A673 (cell line): Measurements from ENCODE around the gene DNAJC3. TPM values are rescaled to one million over a fixed set of nuclear protein-coding genes. Genes with fewer than 3 reads are reported as not detected.

ENCODE experiments used
- BruUV-seq: library from RNA; stranded (reverse); fragments of 400-500 nt; replicated peaks from 2 replicates; lab custom pipeline; 2021; lab: Mats Ljungman, UMichigan
- CTCF ChIA-PET: fragments of 300-600 bp; sonication (Branson Sonifier 250); formaldehyde crosslinking; loops from one replicate; lab custom pipeline; 2022; ENCODE audit warnings: antibody characterized with exemption; lab: Charles Lee
- POLR2A ChIA-PET: fragments of 300-600 bp; sonication (Branson Sonifier 250); formaldehyde crosslinking; loops from one replicate; lab custom pipeline; 2022; ENCODE audit warnings: antibody characterized with exemption; ENCODE audit not compliant: low non-redundant PET; lab: Charles Lee
- DNase-seq: peaks from one replicate; pipeline ENCODE4 v3.0.0-alpha.2; 2015; ENCODE audit warnings: low spot score
- H3K27ac ChIP-seq: fragments of 200-600 bp; sonication (generic); 2 replicates; pipeline ENCODE4 v1.5.1; 2016; ENCODE audit warnings: mixed run types, low read depth, mild to moderate bottlenecking, mixed read lengths, antibody characterized with exemption, low read length; ENCODE audit not compliant: poor library complexity, severe bottlenecking
- H3K27me3 ChIP-seq: fragments of 200-600 bp; sonication (generic); replicated peaks from 2 replicates; pipeline ENCODE4 v1.6.1; 2017; ENCODE audit warnings: mixed run types, low read depth, mild to moderate bottlenecking, mixed read lengths, antibody characterized with exemption, low read length; ENCODE audit not compliant: insufficient read depth, poor library complexity
- H3K36me3 ChIP-seq: fragments of 200-600 bp; sonication (generic); 2 replicates; pipeline ENCODE4 v1.6.1; 2016; ENCODE audit warnings: mixed run types, mild to moderate bottlenecking, mixed read lengths, antibody characterized with exemption, low read length; ENCODE audit not compliant: insufficient read depth, poor library complexity, severe bottlenecking
- H3K4me1 ChIP-seq: fragments of 200-600 bp; sonication (generic); 2 replicates; pipeline ENCODE4 v1.6.1; 2017; ENCODE audit warnings: mixed run types, mild to moderate bottlenecking, mixed read lengths, antibody characterized with exemption, low read length; ENCODE audit not compliant: insufficient read depth, poor library complexity, severe bottlenecking
- H3K4me3 ChIP-seq: fragments of 200-600 bp; sonication (generic); 2 replicates; pipeline ENCODE4 v1.5.1; 2016; ENCODE audit warnings: low read depth, mixed run types, mild to moderate bottlenecking, mixed read lengths, low read length; ENCODE audit not compliant: poor library complexity, severe bottlenecking
- H3K9me3 ChIP-seq: fragments of 200-600 bp; sonication (generic); 2 replicates; pipeline ENCODE4 v1.6.1; 2016; ENCODE audit warnings: mixed run types, low read depth, mild to moderate bottlenecking, mixed read lengths, antibody characterized with exemption, low read length; ENCODE audit not compliant: poor library complexity, severe bottlenecking
- EZH2 ChIP-seq: fragments of 200-600 bp; sonication (generic); IDR thresholded peaks from 2 replicates; pipeline ENCODE4 v1.6.1; 2017; ENCODE audit warnings: borderline replicate concordance, low read depth, mild to moderate bottlenecking, mixed read lengths, antibody characterized with exemption, low read length; ENCODE audit not compliant: poor library complexity, severe bottlenecking
- intact Hi-C: fragments of 100-400 bp; cut with micrococcal nuclease; formaldehyde crosslinking; loops from one replicate; pipeline ENCODE4 v1.10.0; 2022; ENCODE audit not compliant: unreplicated experiment
- total RNA-seq: library from RNA; stranded (reverse); gene quantifications from 2 replicates; pipeline ENCODE4 v1.2.3, GENCODE V29; 2021
- TF ChIP-seq, protein P1 (sequence below): fragments of 300-800, 200-600 bp; sonication (generic); conservative IDR thresholded peaks from 2 replicates; pipeline ENCODE4 v1.5.1; 2017; ENCODE audit warnings: low read depth, mild to moderate bottlenecking, antibody characterized with exemption, low read length, moderate library complexity, mixed read lengths

Gene DNAJC3
- total RNA-seq, 1 experiment from 2014 or later, result 21.5 TPM

DNA sequence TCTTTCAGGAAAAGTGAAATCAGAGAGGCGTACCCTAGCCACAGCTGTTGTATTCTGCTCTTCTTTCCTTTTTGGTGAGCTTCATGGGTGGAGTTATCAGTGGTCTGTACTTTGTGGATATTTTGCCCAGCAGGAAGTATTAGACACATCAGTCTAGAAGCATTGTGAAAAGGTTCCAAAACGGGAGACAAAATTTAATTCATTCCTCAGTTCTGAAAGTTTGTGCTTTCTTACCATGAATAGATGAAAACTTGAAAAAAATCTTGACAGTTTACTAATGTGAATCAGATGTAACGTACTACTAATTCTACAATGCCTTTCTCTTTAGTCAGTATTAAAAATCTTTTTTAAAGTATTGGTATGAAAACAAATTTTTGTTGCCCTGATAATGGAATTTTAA, 116.8 kb downstream of the DNAJC3 start:
- no TSS peak for BruUV-seq
- TF ChIP-seq, protein P1, sequence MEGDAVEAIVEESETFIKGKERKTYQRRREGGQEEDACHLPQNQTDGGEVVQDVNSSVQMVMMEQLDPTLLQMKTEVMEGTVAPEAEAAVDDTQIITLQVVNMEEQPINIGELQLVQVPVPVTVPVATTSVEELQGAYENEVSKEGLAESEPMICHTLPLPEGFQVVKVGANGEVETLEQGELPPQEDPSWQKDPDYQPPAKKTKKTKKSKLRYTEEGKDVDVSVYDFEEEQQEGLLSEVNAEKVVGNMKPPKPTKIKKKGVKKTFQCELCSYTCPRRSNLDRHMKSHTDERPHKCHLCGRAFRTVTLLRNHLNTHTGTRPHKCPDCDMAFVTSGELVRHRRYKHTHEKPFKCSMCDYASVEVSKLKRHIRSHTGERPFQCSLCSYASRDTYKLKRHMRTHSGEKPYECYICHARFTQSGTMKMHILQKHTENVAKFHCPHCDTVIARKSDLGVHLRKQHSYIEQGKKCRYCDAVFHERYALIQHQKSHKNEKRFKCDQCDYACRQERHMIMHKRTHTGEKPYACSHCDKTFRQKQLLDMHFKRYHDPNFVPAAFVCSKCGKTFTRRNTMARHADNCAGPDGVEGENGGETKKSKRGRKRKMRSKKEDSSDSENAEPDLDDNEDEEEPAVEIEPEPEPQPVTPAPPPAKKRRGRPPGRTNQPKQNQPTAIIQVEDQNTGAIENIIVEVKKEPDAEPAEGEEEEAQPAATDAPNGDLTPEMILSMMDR, result no peak
- TF ChIP-seq EZH2, result no peak
- Histone ChIP-seq H3K27me3 (no peaks in the 10 kb centered on the region), H3K4me3 (no peak overlapping the region), H3K36me3 (peaks cover 8% of the 10 kb centered on the region), H3K9me3 (no peaks in the 10 kb centered on the region), H3K4me1 (no peaks in the 10 kb centered on the region), H3K27ac (no peak overlapping the region)
- ChIA-PET POLR2A (interaction anchor here (0.6 kb wide), 1 partner anchor 179 kb away, joined by 16 read pairs; no protein-coding TSS in a partner anchor), CTCF (no interaction called here)
- no peak for DNase-seq
- intact Hi-C loops, result no loop called here

DNA sequence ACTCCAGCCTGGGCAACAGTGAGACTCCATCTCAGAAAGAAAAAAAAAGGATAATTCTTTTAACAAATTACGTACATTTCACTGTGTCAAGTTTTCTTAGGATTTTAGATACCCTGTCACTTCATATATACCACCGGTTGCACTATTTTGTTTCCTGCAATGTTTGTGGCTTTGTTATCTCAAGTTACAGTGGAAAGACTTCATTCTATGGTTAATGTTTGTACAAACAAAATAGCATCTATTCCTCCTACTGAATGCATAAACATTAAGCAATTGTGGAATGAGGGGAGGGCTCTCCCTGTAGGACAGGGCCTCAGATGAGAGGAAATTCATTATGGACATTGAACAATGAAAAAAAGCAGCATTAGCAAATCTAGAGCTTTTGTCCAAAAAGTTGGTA, 120.1 kb downstream of the DNAJC3 start:
- no peak overlapping the region for H3K27ac ChIP-seq
- intact Hi-C loops, result no loop called here
- no peak for DNase-seq
- POLR2A ChIA-PET, result no interaction called here
- no peak for TF ChIP-seq EZH2
- TF ChIP-seq, protein P1, result no peak
- H3K9me3 ChIP-seq, result no peaks in the 10 kb centered on the region
- no peaks in the 10 kb centered on the region for H3K36me3 ChIP-seq
- no peaks in the 10 kb centered on the region for H3K4me1 ChIP-seq
- CTCF ChIA-PET, result no interaction called here
- no peaks in the 10 kb centered on the region for H3K27me3 ChIP-seq
- no peak overlapping the region for H3K4me3 ChIP-seq
- no TSS peak for BruUV-seq

DNA sequence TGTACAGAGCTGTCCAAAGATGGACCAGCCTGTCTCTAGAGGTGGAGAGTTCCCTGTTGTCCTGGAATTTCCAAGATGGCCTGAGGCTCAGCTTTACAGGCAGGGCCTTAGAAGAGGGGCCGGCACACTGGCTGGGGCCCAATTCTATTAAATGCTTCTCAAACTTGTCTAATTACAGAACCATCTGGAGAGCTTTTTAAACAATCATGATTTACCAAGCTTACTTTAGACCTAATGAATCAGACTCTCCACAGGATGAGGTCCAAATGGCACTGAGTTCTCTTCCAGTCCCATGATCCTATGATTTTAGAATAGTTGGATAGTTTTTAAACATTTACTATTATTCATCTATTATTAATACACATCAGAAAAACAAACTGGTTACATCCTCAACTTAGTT, 123.5 kb downstream of the DNAJC3 start:
- Histone ChIP-seq H3K27me3 (no peaks in the 10 kb centered on the region), H3K9me3 (no peaks in the 10 kb centered on the region), H3K36me3 (no peaks in the 10 kb centered on the region), H3K27ac (no peak overlapping the region), H3K4me1 (no peaks in the 10 kb centered on the region), H3K4me3 (no peak overlapping the region)
- POLR2A ChIA-PET, result interaction anchor here (0.5 kb wide), 1 partner anchor 289 kb away, joined by 4 read pairs; no protein-coding TSS in a partner anchor
- BruUV-seq, result no TSS peak
- CTCF ChIA-PET, result no interaction called here
- intact Hi-C loops, result no loop called here
- no peak for DNase-seq
- TF ChIP-seq, protein P1, result no peak
- no peak for TF ChIP-seq EZH2
